AG09319 (cell line): ENCODE measurements around the gene TP53AIP1.

Experiments
- DNase-seq: peaks from one replicate; pipeline ENCODE4 v3.0.0-alpha.2; 2010; ENCODE audit warnings: low read depth; ENCODE audit errors: extremely low read depth
- CTCF ChIP-seq: IDR thresholded peaks from 2 replicates; pipeline ENCODE4 v1.5.1; 2011; ENCODE audit warnings: low read depth, mild to moderate bottlenecking, inconsistent platforms, low read length, moderate library complexity

Gene TP53AIP1

DNA sequence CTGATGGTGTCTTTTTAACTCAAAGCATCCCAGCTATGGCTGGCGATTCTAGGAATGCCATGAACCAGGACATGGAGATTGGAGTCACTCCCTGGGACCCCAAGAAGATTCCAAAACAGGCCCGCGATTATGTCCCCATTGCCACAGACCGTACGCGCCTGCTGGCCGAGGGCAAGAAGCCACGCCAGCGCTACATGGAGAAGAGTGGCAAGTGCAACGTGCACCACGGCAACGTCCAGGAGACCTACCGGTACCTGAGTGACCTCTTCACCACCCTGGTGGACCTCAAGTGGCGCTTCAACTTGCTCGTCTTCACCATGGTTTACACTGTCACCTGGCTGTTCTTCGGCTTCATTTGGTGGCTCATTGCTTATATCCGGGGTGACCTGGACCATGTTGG lies 31.4 kb downstream of the TP53AIP1 start:
- no peak for DNase-seq
- TF ChIP-seq CTCF, result no peak

DNA sequence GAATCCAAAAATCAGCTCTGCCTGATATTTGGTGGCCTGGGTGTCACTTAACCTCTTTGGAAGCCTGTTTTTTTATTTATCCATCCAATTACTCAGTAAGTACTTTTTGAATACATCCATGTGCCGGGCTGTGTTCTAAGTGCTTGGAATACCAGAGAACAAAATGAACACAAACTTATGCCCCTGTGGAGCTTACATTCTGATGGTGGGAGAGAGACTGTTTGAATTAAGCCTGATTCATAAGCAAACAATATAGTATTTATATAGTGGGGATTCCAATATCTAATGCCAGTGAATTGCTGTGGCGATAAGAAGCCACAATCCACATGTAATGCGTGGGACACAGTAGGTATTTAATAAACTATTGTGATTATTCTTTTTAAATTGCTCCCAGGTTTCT lies 32.1 kb downstream of the TP53AIP1 start:
- no peak for DNase-seq
- no peak for TF ChIP-seq CTCF

- DNase-seq, result no peak
- TF ChIP-seq CTCF, result no peak
Measured at GRCh38 chr11:128909438-128910125, 33.1 kb downstream of the TP53AIP1 start.

GRCh38 chr11:128908391-128909246 lies 34.1 kb downstream of the TP53AIP1 start:
- peak; percentile 12 for DNase-seq
- no peak for TF ChIP-seq CTCF

GRCh38 chr11:128907585-128907984 lies 35.1 kb downstream of the TP53AIP1 start:
- no peak for TF ChIP-seq CTCF
- DNase-seq, result no peak

DNA sequence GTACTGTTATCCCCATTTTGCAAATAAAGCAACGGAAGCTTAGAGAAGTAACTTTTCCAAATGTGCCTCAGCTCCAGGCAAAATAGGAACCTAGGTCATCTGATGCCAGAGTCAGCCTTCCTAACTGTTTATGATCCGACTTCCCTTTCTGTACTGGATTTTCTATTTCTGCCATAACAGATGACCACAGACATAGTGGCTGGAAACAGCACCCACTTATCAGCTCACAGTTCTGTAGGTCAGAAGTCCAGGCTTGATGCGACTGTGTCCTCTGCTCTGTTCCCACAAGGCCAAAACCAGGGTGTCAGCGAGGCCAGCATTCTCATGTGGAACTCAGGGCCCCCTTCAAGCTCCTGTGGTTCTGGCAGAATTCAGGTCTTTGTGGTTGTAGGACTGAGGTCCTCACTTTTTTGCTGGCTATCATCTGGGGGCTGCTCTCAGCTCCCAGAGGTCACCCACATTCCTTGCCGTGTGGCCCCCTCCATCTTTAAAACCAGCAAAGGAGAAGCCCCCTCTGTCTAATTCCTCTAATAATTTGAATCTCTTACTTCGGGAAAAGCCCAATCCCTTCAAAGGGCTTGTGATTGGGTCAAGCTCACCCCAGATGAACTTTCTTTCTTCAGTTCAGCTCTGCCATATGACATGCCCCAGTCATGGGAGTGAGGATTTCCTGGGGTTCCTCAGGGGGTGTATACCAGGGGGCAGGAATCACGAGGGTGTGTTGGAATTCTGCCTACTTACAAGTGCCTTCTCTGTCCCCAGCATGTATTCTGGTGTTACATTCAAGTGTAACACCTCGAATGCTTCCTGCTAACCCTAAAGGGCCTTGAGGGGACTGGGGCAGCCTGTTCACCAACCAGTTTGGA lies 36.3 kb downstream of the TP53AIP1 start:
- no peak for DNase-seq
- TF ChIP-seq CTCF, result no peak
